ENCODE measurements around the gene TMEM221. TPM values are rescaled to one million over a fixed set of nuclear protein-coding genes. Genes with fewer than 3 reads are reported as not detected.

The TMEM221 gene
- total and polyA plus RNA-seq, 9 of the 15 experiments (the other 6 are each of a cell fraction or from before 2014, with no cell fraction given) = 0.06 to 0.35 TPM; not detected in 7

- TF ChIP-seq MYNN (IDR thresholded peaks at IDR 0.05) (0 out of 2 replicates have a peak, but pooled peaks have one; percentile 27), MYNN (CRISPR knock-in tag; IDR thresholded peaks at IDR 0.05) (no peak), NBN (IDR thresholded peaks at IDR 0.05; ENCODE audit: low read depth) (0 out of 2 replicates have a peak, but pooled peaks have one; percentile 43), JUN (IDR thresholded peaks at IDR 0.05; ENCODE audit: borderline replicate concordance, low read depth, low read length) (no peak), JUN (CRISPR knock-in tag; IDR thresholded peaks at IDR 0.05; ENCODE audit: borderline replicate concordance) (no peak), VEZF1 (CRISPR knock-in tag; IDR thresholded peaks at IDR 0.05) (peak; percentile 94), CTCF (IDR thresholded peaks at IDR 0.05 in 2 of 3, conservative IDR thresholded peaks at IDR 0.05 in 1 of 3; ENCODE audit: insufficient read depth in 2 of 3, low read depth in 1 of 3, low read length in 3 of 3) (peak; percentile 78 to 87 (median 80)), KDM1A (IDR thresholded peaks at IDR 0.05) (no peak; a peak in 1 of 4 replicates), NFE2 (IDR thresholded peaks at IDR 0.05; ENCODE audit: low read depth) (no peak), HOMEZ (CRISPR knock-in tag; IDR thresholded peaks at IDR 0.05) (no peak), ZNF23 (CRISPR knock-in tag; IDR thresholded peaks at IDR 0.05) (no peak), ZFPM2 (CRISPR knock-in tag; IDR thresholded peaks at IDR 0.05) (no peak), HDGF (IDR thresholded peaks at IDR 0.05) (no peak), GATAD2B (IDR thresholded peaks at IDR 0.05; ENCODE audit: borderline replicate concordance) (no peak), ZNF696 (CRISPR knock-in tag; conservative IDR thresholded peaks at IDR 0.05) (no peak), ZNF224 (CRISPR knock-in tag; IDR thresholded peaks at IDR 0.05) (no peak), ZNF57 (CRISPR knock-in tag; IDR thresholded peaks at IDR 0.05) (no peak), U2AF2 (optimal IDR thresholded peaks at IDR 0.05; ENCODE audit: low read depth, low read length) (no peak), NR3C1 (CRISPR knock-in tag; IDR thresholded peaks at IDR 0.05) (no peak), CHD1 (IDR thresholded peaks at IDR 0.05; ENCODE audit: low read length) (no peak), CTCFL (IDR thresholded peaks at IDR 0.05; ENCODE audit: borderline replicate concordance, insufficient read depth, low read depth, low read length, poor library complexity, severe bottlenecking) (peak; percentile 83), ZNF586 (CRISPR knock-in tag; conservative IDR thresholded peaks at IDR 0.05) (no peak), CREBBP (IDR thresholded peaks at IDR 0.05; ENCODE audit: low read depth, low read length) (no peak), CBFA2T3 (IDR thresholded peaks at IDR 0.05) (0 out of 2 replicates have a peak, but pooled peaks have one; percentile 4)
Observed at GRCh38 chr19:17424743-17425365, 23.6 kb downstream of the TMEM221 start (continued).

All from K562 (cell line).